Brain microvascular endothelial cell (primary cell): Measurements from ENCODE around the gene FADS1.

Source experiments
- DNase-seq: peaks from one replicate; pipeline ENCODE4 v3.0.0-alpha.2; 2020
- H3K27ac ChIP-seq: fragments of 250-450 bp; sonication (Bioruptor Pico); 2 replicates; pipeline ENCODE4 v1.5.1; 2020; ENCODE audit warnings: mild to moderate bottlenecking, moderate library complexity
- H3K27me3 ChIP-seq: fragments of 250-450 bp; sonication (Bioruptor Pico); replicated peaks from 2 replicates; pipeline ENCODE4 v1.5.1; 2020; ENCODE audit warnings: mild to moderate bottlenecking
- H3K36me3 ChIP-seq: fragments of 250-450 bp; sonication (Bioruptor Pico); replicated peaks from 2 replicates; pipeline ENCODE4 v1.5.1; 2020; ENCODE audit warnings: mild to moderate bottlenecking
- H3K4me3 ChIP-seq: 2 replicates; pipeline ENCODE4 v1.5.1; 2011; ENCODE audit warnings: low read depth, mild to moderate bottlenecking, control low read depth, low read length, moderate library complexity
- CTCF ChIP-seq: IDR thresholded peaks from 2 replicates; pipeline ENCODE4 v1.5.1; 2011; ENCODE audit warnings: low read depth, mild to moderate bottlenecking, moderate library complexity, low read length, control low read depth, inconsistent platforms; ENCODE audit errors: missing control alignments
- in situ Hi-C: cut with HindIII; loops from 2 replicates; pipeline ENCODE4 v1.10.0; 2017; ENCODE audit warnings: low sequenced_read_pairs, low pct_ligation_motif_present

The FADS1 gene

GRCh38 chr11:61847914-61848581 is 31.2 kb upstream of the FADS1 start:
- H3K36me3 ChIP-seq = peaks cover 77% of the 10 kb centered on the region
- in situ Hi-C loops = no loop called here
- no peak for DNase-seq
- no peak for TF ChIP-seq CTCF
- no peak overlapping the region for H3K27ac ChIP-seq
- no peaks in the 10 kb centered on the region for H3K27me3 ChIP-seq
- no peak overlapping the region for H3K4me3 ChIP-seq

GRCh38 chr11:61846362-61847020 is 29.7 kb upstream of the FADS1 start:
- TF ChIP-seq CTCF = no peak
- Histone ChIP-seq H3K4me3 (no peak overlapping the region), H3K36me3 (peaks cover 86% of the 10 kb centered on the region), H3K27ac (no peak overlapping the region), H3K27me3 (no peaks in the 10 kb centered on the region)
- in situ Hi-C loops = no loop called here
- no peak for DNase-seq

- H3K27me3 ChIP-seq = no peaks in the 10 kb centered on the region
- TF ChIP-seq CTCF = no peak
- no peak for DNase-seq
- H3K4me3 ChIP-seq = no peak overlapping the region
- no peak overlapping the region for H3K27ac ChIP-seq
- in situ Hi-C loops = no loop called here
- H3K36me3 ChIP-seq = peaks cover 80% of the 10 kb centered on the region
Measured at GRCh38 chr11:61844909-61845565, 28.2 kb upstream of the FADS1 start.

- in situ Hi-C loops = no loop called here
- Histone ChIP-seq H3K36me3 (peaks cover 77% of the 10 kb centered on the region), H3K4me3 (no peak overlapping the region), H3K27ac (no peak overlapping the region), H3K27me3 (no peaks in the 10 kb centered on the region)
- TF ChIP-seq CTCF = no peak
- DNase-seq = no peak
Measured at GRCh38 chr11:61842528-61842820, 25.7 kb upstream of the FADS1 start.

GRCh38 chr11:61841636-61842527 is 25.1 kb upstream of the FADS1 start:
- H3K27me3 ChIP-seq = no peaks in the 10 kb centered on the region
- H3K27ac ChIP-seq = no peak overlapping the region
- in situ Hi-C loops = no loop called here
- TF ChIP-seq CTCF = no peak
- DNase-seq = no peak
- H3K4me3 ChIP-seq = no peak overlapping the region
- H3K36me3 ChIP-seq = peaks cover 72% of the 10 kb centered on the region
